A673 (cell line): ENCODE measurements around the gene TOLLIP. TPM values are rescaled to one million over a fixed set of nuclear protein-coding genes. Genes with fewer than 3 reads are reported as not detected.

Source experiments
- BruUV-seq: library from RNA; stranded (reverse); fragments of 400-500 nt; replicated peaks from 2 replicates; lab custom pipeline; 2021; lab: Mats Ljungman, UMichigan
- CTCF ChIA-PET: fragments of 300-600 bp; sonication (Branson Sonifier 250); formaldehyde crosslinking; loops from one replicate; lab custom pipeline; 2022; ENCODE audit warnings: antibody characterized with exemption; lab: Charles Lee
- POLR2A ChIA-PET: fragments of 300-600 bp; sonication (Branson Sonifier 250); formaldehyde crosslinking; loops from one replicate; lab custom pipeline; 2022; ENCODE audit warnings: antibody characterized with exemption; ENCODE audit not compliant: low non-redundant PET; lab: Charles Lee
- DNase-seq: peaks from one replicate; pipeline ENCODE4 v3.0.0-alpha.2; 2015; ENCODE audit warnings: low spot score
- H3K27ac ChIP-seq: fragments of 200-600 bp; sonication (generic); 2 replicates; pipeline ENCODE4 v1.5.1; 2016; ENCODE audit warnings: mixed run types, low read depth, mild to moderate bottlenecking, mixed read lengths, antibody characterized with exemption, low read length; ENCODE audit not compliant: poor library complexity, severe bottlenecking
- H3K27me3 ChIP-seq: fragments of 200-600 bp; sonication (generic); replicated peaks from 2 replicates; pipeline ENCODE4 v1.6.1; 2017; ENCODE audit warnings: mixed run types, low read depth, mild to moderate bottlenecking, mixed read lengths, antibody characterized with exemption, low read length; ENCODE audit not compliant: insufficient read depth, poor library complexity
- H3K36me3 ChIP-seq: fragments of 200-600 bp; sonication (generic); 2 replicates; pipeline ENCODE4 v1.6.1; 2016; ENCODE audit warnings: mixed run types, mild to moderate bottlenecking, mixed read lengths, antibody characterized with exemption, low read length; ENCODE audit not compliant: insufficient read depth, poor library complexity, severe bottlenecking
- H3K4me1 ChIP-seq: fragments of 200-600 bp; sonication (generic); 2 replicates; pipeline ENCODE4 v1.6.1; 2017; ENCODE audit warnings: mixed run types, mild to moderate bottlenecking, mixed read lengths, antibody characterized with exemption, low read length; ENCODE audit not compliant: insufficient read depth, poor library complexity, severe bottlenecking
- H3K4me3 ChIP-seq: fragments of 200-600 bp; sonication (generic); 2 replicates; pipeline ENCODE4 v1.5.1; 2016; ENCODE audit warnings: low read depth, mixed run types, mild to moderate bottlenecking, mixed read lengths, low read length; ENCODE audit not compliant: poor library complexity, severe bottlenecking
- H3K9me3 ChIP-seq: fragments of 200-600 bp; sonication (generic); 2 replicates; pipeline ENCODE4 v1.6.1; 2016; ENCODE audit warnings: mixed run types, low read depth, mild to moderate bottlenecking, mixed read lengths, antibody characterized with exemption, low read length; ENCODE audit not compliant: poor library complexity, severe bottlenecking
- EZH2 ChIP-seq: fragments of 200-600 bp; sonication (generic); IDR thresholded peaks from 2 replicates; pipeline ENCODE4 v1.6.1; 2017; ENCODE audit warnings: borderline replicate concordance, low read depth, mild to moderate bottlenecking, mixed read lengths, antibody characterized with exemption, low read length; ENCODE audit not compliant: poor library complexity, severe bottlenecking
- intact Hi-C: fragments of 100-400 bp; cut with micrococcal nuclease; formaldehyde crosslinking; loops from one replicate; pipeline ENCODE4 v1.10.0; 2022; ENCODE audit not compliant: unreplicated experiment
- total RNA-seq: library from RNA; stranded (reverse); gene quantifications from 2 replicates; pipeline ENCODE4 v1.2.3, GENCODE V29; 2021
- TF ChIP-seq, protein P1 (sequence below): fragments of 300-800, 200-600 bp; sonication (generic); conservative IDR thresholded peaks from 2 replicates; pipeline ENCODE4 v1.5.1; 2017; ENCODE audit warnings: low read depth, mild to moderate bottlenecking, antibody characterized with exemption, low read length, moderate library complexity, mixed read lengths

Gene TOLLIP
- total RNA-seq, 1 experiment from 2014 or later = 32.5 TPM

DNA sequence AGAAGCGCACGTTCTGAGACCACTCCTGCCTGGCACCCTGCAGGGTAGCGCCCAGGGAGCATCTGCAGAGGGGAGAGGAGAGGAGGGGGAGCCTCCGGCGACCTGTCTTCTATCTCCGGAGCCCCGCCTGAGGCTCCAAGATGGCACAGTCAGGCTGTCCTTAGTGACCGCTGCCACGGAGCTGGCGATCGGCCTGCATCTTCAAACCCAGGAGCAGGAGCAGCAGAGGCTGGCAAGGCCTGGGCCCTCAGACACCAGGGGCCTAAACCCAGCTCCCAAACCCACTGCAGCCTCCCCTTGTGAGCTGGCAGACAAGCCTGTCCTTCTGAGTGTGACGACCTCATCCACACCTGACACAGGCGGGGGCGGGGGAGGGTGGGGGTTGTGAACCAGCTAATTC is 34.9 kb downstream of the TOLLIP start:
- ChIA-PET POLR2A (no interaction called here), CTCF (no interaction called here)
- no peak overlapping the region for H3K4me3 ChIP-seq
- TF ChIP-seq, protein P1, sequence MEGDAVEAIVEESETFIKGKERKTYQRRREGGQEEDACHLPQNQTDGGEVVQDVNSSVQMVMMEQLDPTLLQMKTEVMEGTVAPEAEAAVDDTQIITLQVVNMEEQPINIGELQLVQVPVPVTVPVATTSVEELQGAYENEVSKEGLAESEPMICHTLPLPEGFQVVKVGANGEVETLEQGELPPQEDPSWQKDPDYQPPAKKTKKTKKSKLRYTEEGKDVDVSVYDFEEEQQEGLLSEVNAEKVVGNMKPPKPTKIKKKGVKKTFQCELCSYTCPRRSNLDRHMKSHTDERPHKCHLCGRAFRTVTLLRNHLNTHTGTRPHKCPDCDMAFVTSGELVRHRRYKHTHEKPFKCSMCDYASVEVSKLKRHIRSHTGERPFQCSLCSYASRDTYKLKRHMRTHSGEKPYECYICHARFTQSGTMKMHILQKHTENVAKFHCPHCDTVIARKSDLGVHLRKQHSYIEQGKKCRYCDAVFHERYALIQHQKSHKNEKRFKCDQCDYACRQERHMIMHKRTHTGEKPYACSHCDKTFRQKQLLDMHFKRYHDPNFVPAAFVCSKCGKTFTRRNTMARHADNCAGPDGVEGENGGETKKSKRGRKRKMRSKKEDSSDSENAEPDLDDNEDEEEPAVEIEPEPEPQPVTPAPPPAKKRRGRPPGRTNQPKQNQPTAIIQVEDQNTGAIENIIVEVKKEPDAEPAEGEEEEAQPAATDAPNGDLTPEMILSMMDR = no peak
- no peak for TF ChIP-seq EZH2
- no peak for DNase-seq
- no peak overlapping the region for H3K27ac ChIP-seq
- no peaks in the 10 kb centered on the region for H3K36me3 ChIP-seq
- no peaks in the 10 kb centered on the region for H3K27me3 ChIP-seq
- BruUV-seq = no TSS peak
- H3K9me3 ChIP-seq = no peaks in the 10 kb centered on the region
- peaks cover 14% of the 10 kb centered on the region for H3K4me1 ChIP-seq
- intact Hi-C loops = no loop called here

DNA sequence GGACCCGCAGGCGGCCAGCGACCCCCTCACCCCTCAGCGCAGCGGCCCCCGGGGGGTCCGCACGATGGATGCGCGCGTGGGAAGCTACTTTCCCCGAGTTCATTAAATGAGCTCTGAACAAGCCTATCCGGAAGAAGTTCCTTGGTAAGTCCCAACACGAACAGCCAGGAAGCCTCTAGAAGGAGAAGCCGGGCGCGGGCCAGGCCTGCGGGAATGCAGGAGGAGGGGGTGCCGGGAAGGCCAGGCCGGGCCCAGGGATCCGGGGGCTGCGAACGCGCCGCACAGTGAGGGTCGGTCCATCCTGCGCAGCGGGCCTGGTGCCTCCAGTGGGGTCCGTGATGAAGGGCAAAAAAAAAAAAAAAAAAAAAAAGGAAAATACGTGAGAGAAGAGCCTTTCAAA is 36.9 kb downstream of the TOLLIP start:
- CTCF ChIA-PET = no interaction called here

DNA sequence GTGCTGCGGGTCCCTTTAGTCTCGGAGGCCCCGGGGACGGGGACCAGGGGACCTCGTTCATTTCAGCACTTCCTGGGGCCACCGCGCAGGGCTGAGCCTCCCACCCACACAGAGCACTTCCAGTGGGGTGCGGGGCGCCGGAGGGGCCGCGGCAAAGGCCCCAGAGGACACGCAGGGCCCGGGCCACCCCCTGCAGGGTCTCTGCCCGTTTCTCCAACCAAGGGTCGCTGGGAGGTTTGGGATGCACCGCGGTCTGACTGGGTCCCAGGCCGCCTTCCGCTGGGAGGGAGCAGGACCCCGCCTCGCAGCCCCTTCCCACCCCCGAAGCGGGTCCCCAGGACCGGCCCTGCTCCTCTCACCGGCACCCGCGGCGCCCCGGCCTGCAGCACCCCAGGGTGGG is 37.5 kb downstream of the TOLLIP start:
- POLR2A ChIA-PET = no interaction called here
- Histone ChIP-seq H3K4me3 (no peak overlapping the region), H3K9me3 (no peaks in the 10 kb centered on the region), H3K36me3 (no peaks in the 10 kb centered on the region), H3K4me1 (peaks cover 14% of the 10 kb centered on the region), H3K27ac (peak overlapping the region; percentile 72), H3K27me3 (no peaks in the 10 kb centered on the region)
- intact Hi-C loops = no loop called here
- CTCF ChIA-PET = no interaction called here
- no peak for TF ChIP-seq EZH2
- TF ChIP-seq, protein P1 = no peak
- no TSS peak for BruUV-seq
- DNase-seq = no peak

More for the DNA sequence above, 36.9 kb downstream of the TOLLIP start:
- no peak overlapping the region for H3K4me3 ChIP-seq
- POLR2A ChIA-PET = no interaction called here
- H3K27me3 ChIP-seq = no peaks in the 10 kb centered on the region
- no peaks in the 10 kb centered on the region for H3K36me3 ChIP-seq
- DNase-seq = no peak
- no TSS peak for BruUV-seq
- H3K27ac ChIP-seq = no peak overlapping the region
- H3K4me1 ChIP-seq = peaks cover 14% of the 10 kb centered on the region
- intact Hi-C loops = no loop called here
- TF ChIP-seq EZH2 = no peak
- no peaks in the 10 kb centered on the region for H3K9me3 ChIP-seq

DNA sequence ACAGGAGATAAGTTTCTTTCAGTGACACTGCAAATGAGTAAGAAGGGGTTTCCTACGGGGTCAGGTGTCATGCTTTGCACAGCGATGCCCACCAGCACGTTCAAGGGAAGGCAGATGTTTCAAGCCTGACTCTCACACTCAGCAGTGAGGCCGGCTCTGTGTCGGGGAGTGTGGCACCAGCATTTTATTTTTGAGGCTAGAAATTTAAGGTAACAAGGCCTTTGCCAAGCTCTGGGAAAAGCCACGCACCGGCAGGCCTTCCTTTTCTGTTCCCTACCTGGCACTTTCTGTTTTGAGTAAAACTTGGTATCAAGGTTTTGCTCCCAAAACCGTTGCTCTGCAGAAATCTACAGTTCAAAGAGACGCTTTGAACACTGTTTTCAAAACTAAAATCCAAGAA is 38.0 kb downstream of the TOLLIP start:
- peaks cover 14% of the 10 kb centered on the region for H3K4me1 ChIP-seq
- no peak overlapping the region for H3K4me3 ChIP-seq
- ChIA-PET CTCF (interaction anchor here (0.6 kb wide), 1 partner anchor 303 kb away, joined by 3 read pairs; no protein-coding TSS in a partner anchor), POLR2A (no interaction called here)
- H3K36me3 ChIP-seq = no peaks in the 10 kb centered on the region
- H3K27ac ChIP-seq = peak overlapping the region; percentile 72
- no TSS peak for BruUV-seq
- no peaks in the 10 kb centered on the region for H3K9me3 ChIP-seq
- intact Hi-C loops = no loop called here
- H3K27me3 ChIP-seq = no peaks in the 10 kb centered on the region
- no peak for DNase-seq
- TF ChIP-seq, protein P1 = no peak
- TF ChIP-seq EZH2 = no peak
